NOMO-1 treated with DMSO at 0.1 percent for 48 hours (cell line): ENCODE data around the gene EVI2A.
A peak's percentile ranks its signal among the peaks of the same experiment; 100 is the strongest.
"Not testable (repeated sequence)": the region's sequence is repeated elsewhere in the genome, so short reads cannot be mapped to it uniquely, and the experiment has no call there.

ENCODE experiments used
- DNase-seq: peaks from one replicate; lab custom pipeline; 2025; ENCODE audit not compliant: unreplicated experiment; lab: John Stamatoyannopoulos, UW

Gene EVI2A

GRCh38 chr17:31313982-31314781 lies 7.2 kb downstream of the EVI2A start, which contains the start of gene EVI2B:
TSS of gene EVI2B (minus strand) at chr17:31314054. CDS start at chr17:31305609, 8,445 bp downstream.
- DNase-seq = peak; percentile 97

- DNase-seq = peak; percentile 24
Measured at GRCh38 chr17:31312223-31312622, 9.2 kb downstream of the EVI2A start.

- no peak for DNase-seq
Measured at GRCh38 chr17:31311526-31311925, 9.9 kb downstream of the EVI2A start.

GRCh38 chr17:31310886-31311285 lies 10.5 kb downstream of the EVI2A start:
- DNase-seq = no peak

- peak; percentile 40 for DNase-seq
Measured at GRCh38 chr17:31310260-31310659, 11.2 kb downstream of the EVI2A start.

- peak; percentile 94 for DNase-seq
Measured at GRCh38 chr17:31309556-31309955, 11.9 kb downstream of the EVI2A start.

- peak; percentile 68 for DNase-seq
Measured at GRCh38 chr17:31308372-31309334, 12.8 kb downstream of the EVI2A start.

GRCh38 chr17:31307640-31308039 lies 13.8 kb downstream of the EVI2A start:
- DNase-seq = no peak

- no peak for DNase-seq
Measured at GRCh38 chr17:31299624-31300023, 21.8 kb downstream of the EVI2A start.

GRCh38 chr17:31297090-31297489 lies 24.3 kb downstream of the EVI2A start, which contains the start of gene OMG:
TSS of gene OMG (minus strand) at chr17:31297239. CDS start at chr17:31296331, 908 bp downstream.
- DNase-seq = no peak

- DNase-seq = no peak
Measured at GRCh38 chr17:31296142-31296541, 25.3 kb downstream of the EVI2A start.

GRCh38 chr17:31295489-31295871 lies 25.9 kb downstream of the EVI2A start:
- no peak for DNase-seq

GRCh38 chr17:31294820-31295488 lies 26.5 kb downstream of the EVI2A start:
- peak; percentile 27 for DNase-seq

- DNase-seq = no peak
Measured at GRCh38 chr17:31294231-31294630, 27.2 kb downstream of the EVI2A start.

- DNase-seq = no peak
Measured at GRCh38 chr17:31293581-31293980, 27.8 kb downstream of the EVI2A start.

- no peak for DNase-seq
Measured at GRCh38 chr17:31291820-31292219, 29.6 kb downstream of the EVI2A start.

GRCh38 chr17:31289790-31290189 lies 31.6 kb downstream of the EVI2A start:
- no peak for DNase-seq

- not testable (repeated sequence) for DNase-seq
Measured at GRCh38 chr17:31287932-31288331, 33.5 kb downstream of the EVI2A start.

- no peak for DNase-seq
Measured at GRCh38 chr17:31286587-31286986, 34.8 kb downstream of the EVI2A start.

GRCh38 chr17:31283841-31284240 lies 37.6 kb downstream of the EVI2A start:
- DNase-seq = no peak

GRCh38 chr17:31281061-31281460 lies 40.4 kb downstream of the EVI2A start:
- no peak for DNase-seq
